ENCODE results near the gene PSTPIP2. TPM values are rescaled to one million over a fixed set of nuclear protein-coding genes. Genes with fewer than 3 reads are reported as not detected.

Gene PSTPIP2
- total and polyA plus RNA-seq, 2 of the 13 experiments (the other 11 are each of a cell fraction or from before 2014, with no cell fraction given), result 0.25 to 0.27 TPM

GRCh38 chr18:45976974-45977373 lies 95.1 kb downstream of the PSTPIP2 start:
- 29% methylated on average over 5 of the region's 5 CpGs for WGBS (ENCODE audit: low lambda C conversion rate)
- Histone ChIP-seq H2AFZ (ENCODE audit: low read length) (no peak overlapping the region), H3K27ac (ENCODE audit: extremely low read length, insufficient read depth, low read length) (no peak overlapping the region), H3K4me1 (ENCODE audit: insufficient read depth, low read length) (peaks cover 24% of the 10 kb centered on the region), H3K79me2 (ENCODE audit: insufficient read depth, low read length) (no peaks in the 10 kb centered on the region), H3K27me3 (ENCODE audit: control insufficient read depth in 1 of 2, insufficient read depth in 2 of 2, low read length in 2 of 2) (no peaks in the 10 kb centered on the region), H3K4me2 (ENCODE audit: low read depth, low read length) (no peak overlapping the region), H4K20me1 (ENCODE audit: insufficient read depth, low read length) (no peaks in the 10 kb centered on the region), H3K9me3 (ENCODE audit: low read length) (no peaks in the 10 kb centered on the region), H3K4me3 (replicated peaks in 1 of 3; ENCODE audit: insufficient read depth in 1 of 3, low read depth in 2 of 3, low read length in 3 of 3) (no peak overlapping the region), H3K36me3 (replicated peaks in 1 of 2; ENCODE audit: control insufficient read depth in 1 of 2, insufficient read depth in 2 of 2, low read length in 2 of 2) (no peaks in the 10 kb centered on the region), H3K9ac (ENCODE audit: insufficient read depth, low read depth, low read length) (no peak overlapping the region)
- ChIA-PET POLR2A (no interaction called here), CTCF (ENCODE audit: low intra/inter-chr PET ratio, low total read pairs) (no interaction called here)
- DNase-seq (ENCODE audit: low spot score), result no peak
- BruUV-seq (replicated peaks), result no TSS peak
- in situ Hi-C loops (cut with HindIII; ENCODE audit: extremely low pct_ligation_motif_present, low pct_unique_long_range_greater_than_20kb) (no loop called here), intact Hi-C loops (cut with micrococcal nuclease; ENCODE audit: unreplicated experiment) (no loop called here)
- TF ChIP-seq ASH2L (IDR thresholded peaks at IDR 0.05; ENCODE audit: insufficient read length, low read depth, low read length), result no peak
- no peak for TF ChIP-seq ZFY (CRISPR knock-in tag; IDR thresholded peaks at IDR 0.05)
- TF ChIP-seq ZNF468 (CRISPR knock-in tag; IDR thresholded peaks at IDR 0.05), result no peak
- TF ChIP-seq NBN (conservative IDR thresholded peaks at IDR 0.05), result no peak
- TF ChIP-seq TEF (CRISPR knock-in tag; IDR thresholded peaks at IDR 0.05), result no peak
- TF ChIP-seq MED13 (CRISPR knock-in tag; IDR thresholded peaks at IDR 0.05), result no peak
- no peak for TF ChIP-seq TBP (CRISPR knock-in tag; IDR thresholded peaks at IDR 0.05)
- no peak for ATAC-seq
- no peak for FAIRE-seq

GRCh38 chr18:45976566-45976965 lies 95.5 kb downstream of the PSTPIP2 start:
- TF ChIP-seq ZUFSP (CRISPR knock-in tag; IDR thresholded peaks at IDR 0.05; ENCODE audit: borderline replicate concordance), result no peak
- Histone ChIP-seq H3K4me3 (replicated peaks in 1 of 3; ENCODE audit: insufficient read depth in 1 of 3, low read depth in 2 of 3, low read length in 3 of 3) (no peak overlapping the region), H3K9me3 (ENCODE audit: low read length) (no peaks in the 10 kb centered on the region), H4K20me1 (ENCODE audit: insufficient read depth, low read length) (no peaks in the 10 kb centered on the region), H2AFZ (ENCODE audit: low read length) (no peak overlapping the region), H3K36me3 (replicated peaks in 1 of 2; ENCODE audit: control insufficient read depth in 1 of 2, insufficient read depth in 2 of 2, low read length in 2 of 2) (no peaks in the 10 kb centered on the region), H3K9ac (ENCODE audit: insufficient read depth, low read depth, low read length) (no peak overlapping the region), H3K27me3 (ENCODE audit: control insufficient read depth in 1 of 2, insufficient read depth in 2 of 2, low read length in 2 of 2) (no peaks in the 10 kb centered on the region), H3K27ac (ENCODE audit: extremely low read length, insufficient read depth, low read length) (no peak overlapping the region), H3K79me2 (ENCODE audit: insufficient read depth, low read length) (no peaks in the 10 kb centered on the region), H3K4me1 (ENCODE audit: insufficient read depth, low read length) (peaks cover 24% of the 10 kb centered on the region), H3K4me2 (ENCODE audit: low read depth, low read length) (no peak overlapping the region)
- intact Hi-C loops (cut with micrococcal nuclease; ENCODE audit: unreplicated experiment), result no loop called here
- no peak for ATAC-seq
- POLR2A ChIA-PET, result no interaction called here
- in situ Hi-C loops (cut with HindIII; ENCODE audit: extremely low pct_ligation_motif_present, low pct_unique_long_range_greater_than_20kb), result no loop called here
- 7% methylated on average over 1 of the region's 1 CpG for WGBS (ENCODE audit: low lambda C conversion rate)
- no peak for DNase-seq (ENCODE audit: low spot score)
- no TSS peak for BruUV-seq (replicated peaks)
- no peak for FAIRE-seq
- CTCF ChIA-PET (ENCODE audit: low intra/inter-chr PET ratio, low total read pairs), result no interaction called here

Measured in HepG2 (cell line).